GM21526 (cell line): ENCODE results near the gene PNMA3.
"Not testable (repeated sequence)": the region's sequence is repeated elsewhere in the genome, so short reads cannot be mapped to it uniquely, and the experiment has no call there.

Experiments used
- ATAC-seq: cut with Tn5 transposase; IDR thresholded peaks from one replicate; pipeline ENCODE4 v1.9.1; 2021; ENCODE audit warnings: moderate library complexity; ENCODE audit not compliant: unreplicated experiment, low FRiP score

PNMA3 gene

GRCh38 chrX:153055871-153056749, at the start of gene PNMA3:
PNMA3 (plus strand) TSS chrX:153056470; CDS start chrX:153057056, 586 bp downstream.
- no peak for ATAC-seq

- ATAC-seq = not testable (repeated sequence)
Observed at GRCh38 chrX:153017174-153017573, 39.1 kb upstream of the PNMA3 start.

GRCh38 chrX:153019166-153019565, 37.1 kb upstream of the PNMA3 start:
- no peak for ATAC-seq

GRCh38 chrX:153026501-153026900, 29.8 kb upstream of the PNMA3 start:
- ATAC-seq = not testable (repeated sequence)

GRCh38 chrX:153028487-153028886, 27.8 kb upstream of the PNMA3 start:
- not testable (repeated sequence) for ATAC-seq

GRCh38 chrX:153029162-153029561, 27.1 kb upstream of the PNMA3 start:
- no peak for ATAC-seq

- no peak for ATAC-seq
Observed at GRCh38 chrX:153029875-153030274, 26.4 kb upstream of the PNMA3 start.

GRCh38 chrX:153030801-153031200, 25.5 kb upstream of the PNMA3 start:
- ATAC-seq = no peak

GRCh38 chrX:153032397-153033118, 23.7 kb upstream of the PNMA3 start:
- peak; percentile 69 for ATAC-seq

- no peak for ATAC-seq
Observed at GRCh38 chrX:153049093-153049492, 7.2 kb upstream of the PNMA3 start.

- ATAC-seq = no peak
Observed at GRCh38 chrX:153052534-153052933, 3.7 kb upstream of the PNMA3 start.

GRCh38 chrX:153057281-153057680, 1.0 kb downstream of the PNMA3 start:
- ATAC-seq = no peak

- no peak for ATAC-seq
Observed at GRCh38 chrX:153059191-153060094, 3.2 kb downstream of the PNMA3 start.

- no peak for ATAC-seq
Observed at GRCh38 chrX:153060095-153060445, 3.8 kb downstream of the PNMA3 start.

- ATAC-seq = no peak
Observed at GRCh38 chrX:153061732-153062131, 5.5 kb downstream of the PNMA3 start.

GRCh38 chrX:153063315-153063714, 7.0 kb downstream of the PNMA3 start:
- no peak for ATAC-seq

- no peak for ATAC-seq
Observed at GRCh38 chrX:153064061-153064460, 7.8 kb downstream of the PNMA3 start.

- no peak for ATAC-seq
Observed at GRCh38 chrX:153065389-153065788, 9.1 kb downstream of the PNMA3 start.

- not testable (repeated sequence) for ATAC-seq
Observed at GRCh38 chrX:153066402-153066801, 10.1 kb downstream of the PNMA3 start.

GRCh38 chrX:153071909-153072583, 15.8 kb downstream of the PNMA3 start, which contains the start of gene PNMA6A:
PNMA6A (plus strand) TSS chrX:153072454; CDS start chrX:153073063, 609 bp downstream.
- not testable (repeated sequence) for ATAC-seq
